ENCODE measurements around the gene SERTM1. TPM values are rescaled to one million over a fixed set of nuclear protein-coding genes. Genes with fewer than 3 reads are reported as not detected.

The SERTM1 gene
- total and polyA plus RNA-seq, 2 of the 8 experiments (the other 6 are each of a cell fraction or from before 2014, with no cell fraction given): 0.48 to 1.6 TPM

- TF ChIP-seq ASH2L (IDR thresholded peaks at IDR 0.05; ENCODE audit: low read length): no peak
- no peak for TF ChIP-seq SIX5 (IDR thresholded peaks at IDR 0.05; ENCODE audit: low read depth, low read length)
- no peak for TF ChIP-seq CHD7 (IDR thresholded peaks at IDR 0.05; ENCODE audit: insufficient replicate concordance, low read length)
Measured at GRCh38 chr13:36630181-36630803, 43.5 kb upstream of the SERTM1 start (continued).
